Breast epithelium (tissue), 4 donors: ENCODE data around the gene MYH3. TPM values are rescaled to one million over a fixed set of nuclear protein-coding genes. Genes with fewer than 3 reads are reported as not detected.

ENCODE experiments used
- DNase-seq, 2 donors: peaks; one replicate each; pipeline ENCODE4 v3.0.0-alpha.2; 2019; ENCODE audit warnings: low spot score in 2 of 2
- H3K27ac ChIP-seq, 2 donors: fragments of 200-600 bp; sonication (generic) in 1 of 2; one replicate each; pipeline ENCODE4 v1.5.1; 2016 to 2019; ENCODE audit warnings: mild to moderate bottlenecking in 1 of 2
- H3K27me3 ChIP-seq, 2 donors: fragments of 200-600 bp; sonication (generic) in 1 of 2; one replicate each; pipeline versions ENCODE4 v1.5.1 to v1.6.0; 2017 to 2019; ENCODE audit warnings: control low read depth in 1 of 2, mild to moderate bottlenecking in 1 of 2
- H3K36me3 ChIP-seq: fragments of 200-600 bp; one replicate; pipeline ENCODE4 v1.5.1; 2019
- H3K4me1 ChIP-seq, 2 donors: fragments of 200-600 bp; sonication (generic); one replicate each; pipeline ENCODE4 v1.5.1; 2016 to 2019; ENCODE audit warnings: control low read depth in 1 of 2
- H3K4me3 ChIP-seq, 3 donors: fragments of 200-600 bp; sonication (generic); 1 replicate in 2 of 3; 2 replicates in 1 of 3; pipeline ENCODE4 v1.5.1; 2016 to 2019; ENCODE audit warnings: mild to moderate bottlenecking in 3 of 3, moderate library complexity in 2 of 3
- H3K9me3 ChIP-seq, 2 donors: fragments of 200-600 bp; sonication (generic) in 1 of 2; one replicate each; pipeline ENCODE4 v1.5.1; 2016 to 2019; ENCODE audit warnings: control low read depth in 1 of 2
- CTCF ChIP-seq, 3 donors: fragments of 450-650 bp; IDR thresholded peaks; one replicate each; pipeline ENCODE4 v1.5.1; 2016 to 2017; ENCODE audit warnings: antibody characterized with exemption in 3 of 3, mild to moderate bottlenecking in 3 of 3, moderate library complexity in 3 of 3
- POLR2A ChIP-seq: fragments of 450-650 bp; IDR thresholded peaks from one replicate; pipeline ENCODE4 v1.6.1; 2016; ENCODE audit warnings: antibody characterized with exemption, mild to moderate bottlenecking, moderate library complexity
- POLR2AphosphoS5 ChIP-seq, 3 donors: sonication (generic); formaldehyde crosslinking; IDR thresholded peaks; one replicate each; pipeline ENCODE4 v1.6.1; 2017; ENCODE audit warnings: antibody characterized with exemption in 3 of 3
- intact Hi-C: fragments of 100-400 bp; cut with DNase I; formaldehyde crosslinking; loops from one replicate; pipeline ENCODE4 v1.15.1; 2023; ENCODE audit warnings: low total_unique reads
- total RNA-seq, 3 donors: library from RNA; depleted of rRNA; stranded (reverse); fragments of >200 nt; gene quantifications; one replicate each; pipeline ENCODE4 v1.1.0, GENCODE V29; 2016

MYH3 gene
- 1 to 10 TPM in 2 of 3 donors, under 1 TPM in 1; 0.80 to 2.9 (median 2.2) TPM for total RNA-seq

- Histone ChIP-seq H3K36me3 (no peaks in the 10 kb centered on the region), H3K9me3 (no peaks in the 10 kb centered on the region), H3K27me3 (no peaks in the 10 kb centered on the region), H3K4me1 (no peaks in the 10 kb centered on the region), H3K27ac (no peak within 1 kb of the TSS), H3K4me3 (no peak within 1 kb of the TSS)
- intact Hi-C loops: no loop called here
- no peak for TF ChIP-seq CTCF (IDR thresholded peaks at IDR 0.05)
- no peak for TF ChIP-seq POLR2A
- TF ChIP-seq POLR2AphosphoS5 (IDR thresholded peaks at IDR 0.05): no peak
- DNase-seq: no peak
Observed at GRCh38 chr17:10657148-10657547, at the start of gene MYH3. TSS of gene MYH3 (minus strand) at chr17:10657309. CDS start at chr17:10655064, 2,245 bp downstream.

- H3K4me1 ChIP-seq: no peaks in the 10 kb centered on the region
- no peak overlapping the region for H3K27ac ChIP-seq
- no peaks in the 10 kb centered on the region for H3K36me3 ChIP-seq
- no peaks in the 10 kb centered on the region for H3K27me3 ChIP-seq
- no peak for TF ChIP-seq POLR2AphosphoS5 (IDR thresholded peaks at IDR 0.05)
- no peak for TF ChIP-seq CTCF (IDR thresholded peaks at IDR 0.05)
- TF ChIP-seq POLR2A: no peak
- H3K9me3 ChIP-seq: no peaks in the 10 kb centered on the region
- H3K4me3 ChIP-seq: no peak overlapping the region
- DNase-seq: no peak
- intact Hi-C loops: no loop called here
Observed at GRCh38 chr17:10705727-10706126, 48.6 kb upstream of the MYH3 start.

GRCh38 chr17:10702574-10702973, 45.5 kb upstream of the MYH3 start:
- TF ChIP-seq POLR2A (no peak), CTCF (IDR thresholded peaks at IDR 0.05) (no peak), POLR2AphosphoS5 (IDR thresholded peaks at IDR 0.05) (no peak)
- Histone ChIP-seq H3K4me1 (no peaks in the 10 kb centered on the region), H3K9me3 (no peaks in the 10 kb centered on the region), H3K36me3 (no peaks in the 10 kb centered on the region), H3K27me3 (no peaks in the 10 kb centered on the region), H3K27ac (no peak overlapping the region), H3K4me3 (no peak overlapping the region)
- intact Hi-C loops: no loop called here
- DNase-seq: no peak

GRCh38 chr17:10699856-10700255, 42.7 kb upstream of the MYH3 start:
- no peak overlapping the region for H3K27ac ChIP-seq
- no peaks in the 10 kb centered on the region for H3K9me3 ChIP-seq
- TF ChIP-seq POLR2A: no peak
- no peak for TF ChIP-seq CTCF (IDR thresholded peaks at IDR 0.05)
- TF ChIP-seq POLR2AphosphoS5 (IDR thresholded peaks at IDR 0.05): no peak
- no peaks in the 10 kb centered on the region for H3K27me3 ChIP-seq
- H3K4me1 ChIP-seq: no peaks in the 10 kb centered on the region
- DNase-seq: no peak
- no peak overlapping the region for H3K4me3 ChIP-seq
- intact Hi-C loops: no loop called here
- H3K36me3 ChIP-seq: no peaks in the 10 kb centered on the region

- TF ChIP-seq POLR2AphosphoS5 (IDR thresholded peaks at IDR 0.05): no peak
- TF ChIP-seq POLR2A: no peak
- no peak for TF ChIP-seq CTCF (IDR thresholded peaks at IDR 0.05)
- peak overlapping the region; percentile 95 to 96 for H3K27ac ChIP-seq
- H3K9me3 ChIP-seq: no peaks in the 10 kb centered on the region
- peak overlapping the region; percentile 87 to 99 (median 96) for H3K4me3 ChIP-seq
- intact Hi-C loops: no loop called here
- H3K36me3 ChIP-seq: no peaks in the 10 kb centered on the region
- H3K4me1 ChIP-seq: no peaks in the 10 kb centered on the region
- no peaks in the 10 kb centered on the region for H3K27me3 ChIP-seq
- no peak for DNase-seq
Observed at GRCh38 chr17:10698096-10698818, 41.1 kb upstream of the MYH3 start.
